HepG2 (cell line): ENCODE results near the gene BAHD1. TPM values are rescaled to one million over a fixed set of nuclear protein-coding genes. Genes with fewer than 3 reads are reported as not detected.

ENCODE experiments used
- ASH2L ChIP-seq: fragments of 300-600, 200-600 bp; sonication (generic); IDR thresholded peaks from 2 replicates; pipeline ENCODE4 v1.7.0; 2017; ENCODE audit warnings: low read depth, mild to moderate bottlenecking, moderate library complexity, mixed read lengths, low read length; ENCODE audit not compliant: insufficient read length
- BORCS8-MEF2B ChIP-seq: sonication (generic); formaldehyde crosslinking; IDR thresholded peaks from 2 replicates; pipeline ENCODE4 v1.8.0; 2022; ENCODE audit warnings: mild to moderate bottlenecking, missing genetic modification reagents
- FOXJ3 ChIP-seq: sonication (generic); formaldehyde crosslinking; IDR thresholded peaks from 2 replicates; pipeline ENCODE4 v1.4.0; 2020; ENCODE audit warnings: missing genetic modification reagents, mild to moderate bottlenecking, borderline replicate concordance
- HDAC1 ChIP-seq: sonication (generic); formaldehyde crosslinking; IDR thresholded peaks from 2 replicates; pipeline ENCODE4 v1.5.1; 2020; ENCODE audit warnings: mild to moderate bottlenecking, missing genetic modification reagents
- HMG20B ChIP-seq: conservative IDR thresholded peaks from 2 replicates; pipeline ENCODE4 v1.6.1; 2016; ENCODE audit warnings: missing genetic modification reagents, missing compliant biosample characterization
- HNF4A ChIP-seq: sonication (generic); formaldehyde crosslinking; IDR thresholded peaks from 2 replicates; pipeline ENCODE4 v1.4.0; 2020; ENCODE audit warnings: missing genetic modification reagents
- HOXA3 ChIP-seq: sonication (generic); formaldehyde crosslinking; IDR thresholded peaks from 2 replicates; pipeline ENCODE4 v1.5.0; 2020; ENCODE audit warnings: missing genetic modification reagents
- KAT8 ChIP-seq: IDR thresholded peaks from 2 replicates; pipeline ENCODE4 v1.6.1; 2016; ENCODE audit warnings: missing genetic modification reagents, missing compliant biosample characterization
- KLF11 ChIP-seq: IDR thresholded peaks from 2 replicates; pipeline ENCODE4 v1.6.1; 2016; ENCODE audit warnings: missing compliant biosample characterization
- MAF1 ChIP-seq: sonication (generic); formaldehyde crosslinking; IDR thresholded peaks from 2 replicates; pipeline ENCODE4 v1.5.0; 2020; ENCODE audit warnings: missing genetic modification reagents, borderline replicate concordance
- MTF2 ChIP-seq: sonication (generic); formaldehyde crosslinking; IDR thresholded peaks from 2 replicates; pipeline ENCODE4 v1.5.0; 2020; ENCODE audit warnings: missing genetic modification reagents, borderline replicate concordance
- POLR2G ChIP-seq: fragments of 200-400 bp; formaldehyde crosslinking; IDR thresholded peaks from 2 replicates; pipeline ENCODE4 v1.6.1; 2018; ENCODE audit warnings: mild to moderate bottlenecking, low read depth, low read length, moderate library complexity
- RARG ChIP-seq: sonication (generic); formaldehyde crosslinking; IDR thresholded peaks from 2 replicates; pipeline ENCODE4 v1.4.0; 2020; ENCODE audit warnings: low read depth, mild to moderate bottlenecking, missing genetic modification reagents
- SAP130 ChIP-seq: IDR thresholded peaks from 2 replicates; pipeline ENCODE4 v1.6.1; 2016; ENCODE audit warnings: low read depth
- SP140L ChIP-seq: sonication (generic); formaldehyde crosslinking; IDR thresholded peaks from 2 replicates; pipeline ENCODE4 v1.4.0; 2020; ENCODE audit warnings: missing genetic modification reagents, borderline replicate concordance
- ZBTB3 ChIP-seq: sonication (generic); formaldehyde crosslinking; IDR thresholded peaks from 2 replicates; pipeline ENCODE4 v1.4.0; 2020; ENCODE audit warnings: low read depth, mild to moderate bottlenecking, moderate library complexity, missing genetic modification reagents, borderline replicate concordance
- ZFX ChIP-seq: sonication (generic); formaldehyde crosslinking; IDR thresholded peaks from 2 replicates; pipeline ENCODE4 v1.4.0; 2020; ENCODE audit warnings: mild to moderate bottlenecking, low read depth, missing genetic modification reagents, moderate library complexity
- ZNF660 ChIP-seq: sonication (generic); formaldehyde crosslinking; IDR thresholded peaks from 2 replicates; pipeline ENCODE4 v1.5.1; 2020; ENCODE audit warnings: mild to moderate bottlenecking, low read depth, missing genetic modification reagents, borderline replicate concordance
- ZNF788 ChIP-seq: sonication (generic); formaldehyde crosslinking; IDR thresholded peaks from 2 replicates; pipeline ENCODE4 v1.5.0; 2020; ENCODE audit warnings: mild to moderate bottlenecking, missing genetic modification reagents, borderline replicate concordance
- ZNF83 ChIP-seq: sonication (generic); formaldehyde crosslinking; IDR thresholded peaks from 2 replicates; pipeline ENCODE4 v1.4.0; 2020; ENCODE audit warnings: missing genetic modification reagents, mild to moderate bottlenecking, borderline replicate concordance
- ZSCAN12 ChIP-seq: sonication (generic); formaldehyde crosslinking; IDR thresholded peaks from 2 replicates; pipeline ENCODE4 v1.9.0; 2021; ENCODE audit warnings: mild to moderate bottlenecking, missing genetic modification reagents
- polyA plus RNA-seq, 8 experiments: library from polyadenylated mRNA; depleted of rRNA in 3 of 8; stranded (reverse) in 7 of 8; unstranded in 1 of 8; fragments of >200 nt; fragmentation: Illumina TruSeq in 4 of 8; extraction: Trizol in 4 of 8; gene quantifications; 2 replicates each; pipeline versions ENCODE4 v1.2.1 to v1.2.3, GENCODE V29; 2011 to 2016; ENCODE audit warnings: low read depth in 4 of 8, missing spikeins in 1 of 8, mixed read lengths in 1 of 8; ENCODE audit not compliant: insufficient read depth in 1 of 8
- total RNA-seq, 5 experiments: library from RNA; depleted of rRNA; stranded (reverse); fragments of >200 nt; fragmentation: Illumina TruSeq; extraction: Trizol; gene quantifications; 2 replicates each; pipeline ENCODE4 v1.2.3, GENCODE V29; 2016; ENCODE audit warnings: low read depth in 1 of 5
- TF ChIP-seq, protein P1 (sequence below): IDR thresholded peaks from 2 replicates; pipeline ENCODE4 v1.6.1; 2016; ENCODE audit warnings: missing genetic modification reagents, missing compliant biosample characterization
- TF ChIP-seq, protein P2 (sequence below): sonication (generic); formaldehyde crosslinking; conservative IDR thresholded peaks from 2 replicates; pipeline ENCODE4 v1.8.0; 2022; ENCODE audit warnings: low read depth, missing genetic modification reagents
- TF ChIP-seq, protein P3 (sequence below): conservative IDR thresholded peaks from 2 replicates; pipeline ENCODE4 v1.6.1; 2018; ENCODE audit warnings: missing genetic modification reagents
- TF ChIP-seq, protein P4 (sequence below): sonication (generic); formaldehyde crosslinking; IDR thresholded peaks from 2 replicates; pipeline ENCODE4 v1.4.0; 2020; ENCODE audit warnings: low read depth, mild to moderate bottlenecking, missing genetic modification reagents
- TF ChIP-seq, protein P5 (sequence below): sonication (generic); formaldehyde crosslinking; IDR thresholded peaks from 2 replicates; pipeline ENCODE4 v1.4.0; 2020; ENCODE audit warnings: mild to moderate bottlenecking, missing genetic modification reagents

Gene BAHD1
- total and polyA plus RNA-seq, 2 of the 13 experiments (the other 11 are each of a cell fraction or from before 2014, with no cell fraction given) = 3.3 to 8.7 TPM

DNA sequence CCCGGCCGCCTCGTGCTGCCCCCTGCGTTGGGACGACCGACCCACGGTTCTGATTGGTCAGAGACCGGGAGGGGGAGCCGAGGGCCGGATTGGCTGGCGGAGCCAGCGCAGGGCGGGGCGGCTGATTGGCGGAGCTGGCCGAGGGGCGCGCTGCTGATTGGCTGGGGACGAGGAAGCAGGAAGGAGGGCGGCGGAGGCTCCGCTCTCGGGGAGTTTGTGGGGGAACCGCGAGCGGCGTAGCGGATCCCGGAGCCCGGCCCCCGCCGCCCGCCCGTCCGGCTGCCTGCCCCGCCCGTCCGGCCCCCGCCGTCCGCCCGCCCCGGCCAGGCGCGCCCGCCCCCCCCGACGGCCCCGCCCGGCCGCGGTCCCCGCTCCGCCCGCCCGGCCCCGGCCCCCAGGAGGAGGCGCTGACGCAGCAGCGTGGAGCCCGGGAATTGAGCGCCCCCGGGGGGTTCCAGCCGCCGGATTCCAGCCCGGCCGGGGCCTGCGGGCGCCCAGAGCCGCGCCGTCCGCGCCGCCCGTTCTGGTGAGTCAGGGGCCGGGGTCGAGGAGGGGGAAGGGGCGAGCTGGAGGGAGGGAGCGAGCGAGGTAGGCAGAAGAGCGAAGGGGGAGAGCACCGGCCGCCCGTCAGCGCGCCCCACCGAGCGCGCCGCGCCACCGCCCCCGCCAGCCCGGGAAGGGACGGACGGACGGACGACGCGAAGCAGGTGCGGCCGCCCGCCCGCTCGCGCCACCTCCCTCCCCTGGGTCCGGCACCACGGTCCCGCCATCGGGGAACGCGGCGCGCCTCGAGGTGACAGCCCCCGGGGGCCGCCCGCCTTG lies at the start of gene BAHD1 (continued):
- TF ChIP-seq ZNF83 (CRISPR knock-in tag) (no peak), MTF2 (no peak), BORCS8-MEF2B (CRISPR knock-in tag) (no peak; the same call in 1 of the 2 replicates), KLF11 (CRISPR knock-in tag) (no peak), SP140L (CRISPR knock-in tag) (no peak), POLR2G (peak; percentile 43; the same call in 1 of the 2 replicates), ZSCAN12 (CRISPR knock-in tag) (no peak), FOXJ3 (CRISPR knock-in tag) (no peak), RARG (no peak), HOXA3 (no peak), ASH2L (peak; percentile 8), MAF1 (CRISPR knock-in tag) (no peak), HDAC1 (CRISPR knock-in tag) (peak; percentile 31; the same call in 1 of the 2 replicates), ZNF660 (no peak), HNF4A (CRISPR knock-in tag) (no peak), KAT8 (CRISPR knock-in tag) (peak; percentile 14; the same call in 1 of the 2 replicates), ZBTB3 (CRISPR knock-in tag) (no peak), ZFX (CRISPR knock-in tag) (0 out of 2 replicates have a peak, but pooled peaks have one; percentile 20), ZNF788 (CRISPR knock-in tag) (no peak), SAP130 (peak; percentile 30), HMG20B (CRISPR knock-in tag) (no peak)
- TF ChIP-seq, protein P1, sequence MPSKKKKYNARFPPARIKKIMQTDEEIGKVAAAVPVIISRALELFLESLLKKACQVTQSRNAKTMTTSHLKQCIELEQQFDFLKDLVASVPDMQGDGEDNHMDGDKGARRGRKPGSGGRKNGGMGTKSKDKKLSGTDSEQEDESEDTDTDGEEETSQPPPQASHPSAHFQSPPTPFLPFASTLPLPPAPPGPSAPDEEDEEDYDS (CRISPR knock-in tag) = no peak
- TF ChIP-seq, protein P2, sequence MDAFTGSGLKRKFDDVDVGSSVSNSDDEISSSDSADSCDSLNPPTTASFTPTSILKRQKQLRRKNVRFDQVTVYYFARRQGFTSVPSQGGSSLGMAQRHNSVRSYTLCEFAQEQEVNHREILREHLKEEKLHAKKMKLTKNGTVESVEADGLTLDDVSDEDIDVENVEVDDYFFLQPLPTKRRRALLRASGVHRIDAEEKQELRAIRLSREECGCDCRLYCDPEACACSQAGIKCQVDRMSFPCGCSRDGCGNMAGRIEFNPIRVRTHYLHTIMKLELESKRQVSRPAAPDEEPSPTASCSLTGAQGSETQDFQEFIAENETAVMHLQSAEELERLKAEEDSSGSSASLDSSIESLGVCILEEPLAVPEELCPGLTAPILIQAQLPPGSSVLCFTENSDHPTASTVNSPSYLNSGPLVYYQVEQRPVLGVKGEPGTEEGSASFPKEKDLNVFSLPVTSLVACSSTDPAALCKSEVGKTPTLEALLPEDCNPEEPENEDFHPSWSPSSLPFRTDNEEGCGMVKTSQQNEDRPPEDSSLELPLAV (CRISPR knock-in tag) = no peak
- TF ChIP-seq, protein P3, sequence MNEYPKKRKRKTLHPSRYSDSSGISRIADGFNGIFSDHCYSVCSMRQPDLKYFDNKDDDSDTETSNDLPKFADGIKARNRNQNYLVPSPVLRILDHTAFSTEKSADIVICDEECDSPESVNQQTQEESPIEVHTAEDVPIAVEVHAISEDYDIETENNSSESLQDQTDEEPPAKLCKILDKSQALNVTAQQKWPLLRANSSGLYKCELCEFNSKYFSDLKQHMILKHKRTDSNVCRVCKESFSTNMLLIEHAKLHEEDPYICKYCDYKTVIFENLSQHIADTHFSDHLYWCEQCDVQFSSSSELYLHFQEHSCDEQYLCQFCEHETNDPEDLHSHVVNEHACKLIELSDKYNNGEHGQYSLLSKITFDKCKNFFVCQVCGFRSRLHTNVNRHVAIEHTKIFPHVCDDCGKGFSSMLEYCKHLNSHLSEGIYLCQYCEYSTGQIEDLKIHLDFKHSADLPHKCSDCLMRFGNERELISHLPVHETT (CRISPR knock-in tag) = peak; percentile 58; the same call in 1 of the 2 replicates
- TF ChIP-seq, protein P4, sequence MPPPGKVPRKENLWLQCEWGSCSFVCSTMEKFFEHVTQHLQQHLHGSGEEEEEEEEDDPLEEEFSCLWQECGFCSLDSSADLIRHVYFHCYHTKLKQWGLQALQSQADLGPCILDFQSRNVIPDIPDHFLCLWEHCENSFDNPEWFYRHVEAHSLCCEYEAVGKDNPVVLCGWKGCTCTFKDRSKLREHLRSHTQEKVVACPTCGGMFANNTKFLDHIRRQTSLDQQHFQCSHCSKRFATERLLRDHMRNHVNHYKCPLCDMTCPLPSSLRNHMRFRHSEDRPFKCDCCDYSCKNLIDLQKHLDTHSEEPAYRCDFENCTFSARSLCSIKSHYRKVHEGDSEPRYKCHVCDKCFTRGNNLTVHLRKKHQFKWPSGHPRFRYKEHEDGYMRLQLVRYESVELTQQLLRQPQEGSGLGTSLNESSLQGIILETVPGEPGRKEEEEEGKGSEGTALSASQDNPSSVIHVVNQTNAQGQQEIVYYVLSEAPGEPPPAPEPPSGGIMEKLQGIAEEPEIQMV (CRISPR knock-in tag) = no peak
- TF ChIP-seq, protein P5, sequence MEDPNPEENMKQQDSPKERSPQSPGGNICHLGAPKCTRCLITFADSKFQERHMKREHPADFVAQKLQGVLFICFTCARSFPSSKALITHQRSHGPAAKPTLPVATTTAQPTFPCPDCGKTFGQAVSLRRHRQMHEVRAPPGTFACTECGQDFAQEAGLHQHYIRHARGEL (CRISPR knock-in tag) = no peak
